GM19438 (cell line): ENCODE measurements around the gene MPP2.
"Not testable (repeated sequence)": the region's sequence is repeated elsewhere in the genome, so short reads cannot be mapped to it uniquely, and the experiment has no call there.

Source experiments
- ATAC-seq: cut with Tn5 transposase; IDR thresholded peaks from one replicate; pipeline ENCODE4 v1.9.1; 2021; ENCODE audit warnings: low read depth; ENCODE audit not compliant: unreplicated experiment

The MPP2 gene

GRCh38 chr17:43905985-43906852 is 1.1 kb downstream of the MPP2 start:
- no peak for ATAC-seq

- no peak for ATAC-seq
Observed at GRCh38 chr17:43905400-43905984, 1.8 kb downstream of the MPP2 start.

GRCh38 chr17:43901861-43902589 is 5.3 kb downstream of the MPP2 start:
- no peak for ATAC-seq

GRCh38 chr17:43900858-43901754 is 6.2 kb downstream of the MPP2 start:
- no peak for ATAC-seq

- ATAC-seq = no peak
Observed at GRCh38 chr17:43900183-43900857, 7.0 kb downstream of the MPP2 start.

GRCh38 chr17:43898446-43898845 is 8.9 kb downstream of the MPP2 start:
- no peak for ATAC-seq

- ATAC-seq = no peak
Observed at GRCh38 chr17:43897831-43898230, 9.5 kb downstream of the MPP2 start.

- ATAC-seq = not testable (repeated sequence)
Observed at GRCh38 chr17:43894494-43894893, 12.8 kb downstream of the MPP2 start.

- no peak for ATAC-seq
Observed at GRCh38 chr17:43892647-43892952, 14.7 kb downstream of the MPP2 start.

- ATAC-seq = no peak
Observed at GRCh38 chr17:43891851-43892646, 15.3 kb downstream of the MPP2 start.

GRCh38 chr17:43890240-43890639 is 17.1 kb downstream of the MPP2 start:
- ATAC-seq = no peak

GRCh38 chr17:43888548-43888947 is 18.8 kb downstream of the MPP2 start:
- no peak for ATAC-seq

- ATAC-seq = no peak
Observed at GRCh38 chr17:43882761-43883415, 24.4 kb downstream of the MPP2 start.

- ATAC-seq = no peak
Observed at GRCh38 chr17:43881758-43882505, 25.4 kb downstream of the MPP2 start.

GRCh38 chr17:43881181-43881580 is 26.2 kb downstream of the MPP2 start:
- no peak for ATAC-seq

GRCh38 chr17:43880420-43880991 is 26.8 kb downstream of the MPP2 start:
- ATAC-seq = no peak

GRCh38 chr17:43879723-43880419 is 27.5 kb downstream of the MPP2 start:
- no peak for ATAC-seq
